ENCODE measurements around the gene ISOC1. TPM values are rescaled to one million over a fixed set of nuclear protein-coding genes. Genes with fewer than 3 reads are reported as not detected.

ISOC1 gene
- total RNA-seq, 3 donors from 2014 or later (not counting 1 experiment from before 2014, with no cell fraction given) = 11.3 to 15.5 (median 15.1) TPM

DNA sequence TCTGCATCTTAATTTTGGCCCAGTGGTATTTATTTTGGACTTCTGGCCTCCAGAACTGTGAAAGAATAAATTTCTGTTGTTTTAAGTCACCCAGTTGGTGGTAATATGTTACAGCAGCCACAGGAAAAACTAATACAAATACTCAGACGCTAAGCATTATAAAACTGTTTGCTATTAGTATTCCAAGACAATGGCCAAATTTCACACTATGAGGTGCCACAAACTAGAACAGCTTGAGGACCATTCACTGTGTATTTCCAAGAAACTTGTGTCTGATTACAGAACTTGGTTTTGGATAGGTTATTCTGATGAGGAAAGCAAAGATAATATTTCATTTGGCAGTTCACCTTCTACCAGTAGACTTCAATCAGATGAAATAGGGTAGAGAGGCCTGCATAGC lies 16.3 kb upstream of the ISOC1 start:
- Mint-ChIP-seq H3K4me3 (no peak overlapping the region), H3K27ac (no peak overlapping the region), H3K27me3 (ENCODE audit: low read depth in 2 of 2) (peaks cover 10 to 37% of the 10 kb centered on the region in 2 donors), H3K36me3 (no peaks in the 10 kb centered on the region), H3K4me1 (no peaks in the 10 kb centered on the region), H3K9me3 (no peaks in the 10 kb centered on the region)
- no peak for DNase-seq
- no peak overlapping the region for H3K4me3 ChIP-seq (ENCODE audit: low read length)
- 90% methylated on average over 1 of the region's 1 CpG for WGBS (ENCODE audit: insufficient coverage)
- no peak for TF ChIP-seq CTCF (IDR thresholded peaks at IDR 0.05)
- H3K27ac ChIP-seq (ENCODE audit: low read length) = no peak overlapping the region
- H3K9me3 ChIP-seq (ENCODE audit: control insufficient read depth, insufficient read depth, low read length) = no peaks in the 10 kb centered on the region
- no peaks in the 10 kb centered on the region for H3K4me1 ChIP-seq (ENCODE audit: control insufficient read depth, insufficient read depth, low read length)
- no peaks in the 10 kb centered on the region for H3K36me3 ChIP-seq (ENCODE audit: control insufficient read depth, insufficient read depth, low read length)
- ATAC-seq = no peak
- H3K27me3 ChIP-seq (ENCODE audit: control insufficient read depth, insufficient read depth, low read length) = no peaks in the 10 kb centered on the region
- intact Hi-C loops (cut with micrococcal nuclease) = no loop called here

DNA sequence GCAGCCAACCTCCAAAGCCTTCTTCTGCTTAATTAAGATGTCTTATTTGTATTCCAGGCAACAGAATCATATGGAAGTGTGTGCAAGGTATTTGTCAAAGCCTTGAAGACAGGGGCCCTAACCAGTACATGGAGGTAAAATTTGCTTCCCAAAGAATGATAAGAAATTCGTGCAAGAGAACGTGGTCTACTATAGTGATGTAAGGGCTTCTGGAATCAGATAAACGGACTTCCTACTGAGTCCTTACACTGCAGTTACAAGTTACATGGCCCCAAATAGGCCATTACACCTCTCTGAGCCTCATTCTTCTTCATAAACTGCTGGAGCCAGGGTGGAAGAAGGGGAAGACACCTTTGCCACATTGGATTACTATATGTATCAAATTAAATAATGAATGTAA lies 15.9 kb upstream of the ISOC1 start:
- WGBS (ENCODE audit: insufficient coverage) = 84% methylated on average over 3 of the region's 3 CpGs
- no peaks in the 10 kb centered on the region for H3K36me3 Mint-ChIP-seq
- H3K9me3 Mint-ChIP-seq = no peaks in the 10 kb centered on the region
- no peak overlapping the region for H3K4me3 Mint-ChIP-seq
- DNase-seq = no peak
- intact Hi-C loops (cut with micrococcal nuclease) = no loop called here
- Histone ChIP-seq H3K36me3 (ENCODE audit: control insufficient read depth, insufficient read depth, low read length) (no peaks in the 10 kb centered on the region), H3K9me3 (ENCODE audit: control insufficient read depth, insufficient read depth, low read length) (no peaks in the 10 kb centered on the region), H3K27ac (ENCODE audit: low read length) (no peak overlapping the region), H3K4me1 (ENCODE audit: control insufficient read depth, insufficient read depth, low read length) (no peaks in the 10 kb centered on the region), H3K27me3 (ENCODE audit: control insufficient read depth, insufficient read depth, low read length) (no peaks in the 10 kb centered on the region), H3K4me3 (ENCODE audit: low read length) (no peak overlapping the region)
- peaks cover 14 to 39% of the 10 kb centered on the region in 2 donors for H3K27me3 Mint-ChIP-seq (ENCODE audit: low read depth in 2 of 2)
- no peaks in the 10 kb centered on the region for H3K4me1 Mint-ChIP-seq
- H3K27ac Mint-ChIP-seq = no peak overlapping the region
- no peak for TF ChIP-seq CTCF (IDR thresholded peaks at IDR 0.05)
- no peak for ATAC-seq

DNA sequence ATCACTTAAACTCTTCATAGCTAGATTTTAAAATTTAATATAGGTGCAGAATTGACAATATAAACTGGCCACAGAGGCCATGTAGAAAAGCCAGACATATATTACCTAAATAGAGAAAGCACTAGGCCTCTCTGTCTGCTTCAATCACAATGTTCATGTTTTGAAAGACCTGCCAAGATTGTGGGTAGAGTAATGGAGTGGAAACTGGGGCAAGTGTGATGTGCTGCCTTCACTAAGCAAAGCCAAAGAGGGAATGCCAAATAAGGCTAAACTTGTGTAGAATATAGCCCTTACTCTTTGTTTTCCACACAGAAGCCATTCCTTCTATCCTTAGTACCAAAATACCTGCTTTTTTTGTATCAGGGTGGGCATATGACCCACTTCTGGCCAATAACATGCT lies 15.1 kb upstream of the ISOC1 start:
- Mint-ChIP-seq H3K9me3 (no peaks in the 10 kb centered on the region), H3K36me3 (no peaks in the 10 kb centered on the region), H3K27ac (no peak overlapping the region), H3K4me1 (no peaks in the 10 kb centered on the region), H3K27me3 (ENCODE audit: low read depth in 2 of 2) (peaks cover 14 to 33% of the 10 kb centered on the region in 2 donors), H3K4me3 (no peak overlapping the region)
- intact Hi-C loops (cut with micrococcal nuclease) = no loop called here
- ATAC-seq (no peak), DNase-seq (no peak)
- no peaks in the 10 kb centered on the region for H3K36me3 ChIP-seq (ENCODE audit: control insufficient read depth, insufficient read depth, low read length)
- TF ChIP-seq CTCF (IDR thresholded peaks at IDR 0.05) = no peak
- H3K27me3 ChIP-seq (ENCODE audit: control insufficient read depth, insufficient read depth, low read length) = no peaks in the 10 kb centered on the region
- H3K4me1 ChIP-seq (ENCODE audit: control insufficient read depth, insufficient read depth, low read length) = no peaks in the 10 kb centered on the region
- no peak overlapping the region for H3K4me3 ChIP-seq (ENCODE audit: low read length)
- H3K9me3 ChIP-seq (ENCODE audit: control insufficient read depth, insufficient read depth, low read length) = no peaks in the 10 kb centered on the region
- H3K27ac ChIP-seq (ENCODE audit: low read length) = no peak overlapping the region

GRCh38 chr5:129080766-129081165 lies 13.8 kb upstream of the ISOC1 start:
- H3K4me1 Mint-ChIP-seq = no peaks in the 10 kb centered on the region
- no peaks in the 10 kb centered on the region for H3K27me3 ChIP-seq (ENCODE audit: control insufficient read depth, insufficient read depth, low read length)

More at GRCh38 chr5:129080766-129081165, 13.8 kb upstream of the ISOC1 start:
- no peaks in the 10 kb centered on the region for H3K4me1 ChIP-seq (ENCODE audit: control insufficient read depth, insufficient read depth, low read length)
- DNase-seq = no peak
- 98% methylated on average over 6 of the region's 7 CpGs for WGBS (ENCODE audit: insufficient coverage)
- Mint-ChIP-seq H3K9me3 (no peaks in the 10 kb centered on the region), H3K27ac (no peak overlapping the region), H3K36me3 (no peaks in the 10 kb centered on the region), H3K4me3 (no peak overlapping the region), H3K27me3 (ENCODE audit: low read depth in 2 of 2) (peaks cover 19 to 32% of the 10 kb centered on the region in 2 donors)
- TF ChIP-seq CTCF (IDR thresholded peaks at IDR 0.05) = no peak
- intact Hi-C loops (cut with micrococcal nuclease) = no loop called here
- no peak overlapping the region for H3K4me3 ChIP-seq (ENCODE audit: low read length)
- ATAC-seq = no peak
- no peaks in the 10 kb centered on the region for H3K9me3 ChIP-seq (ENCODE audit: control insufficient read depth, insufficient read depth, low read length)
- no peaks in the 10 kb centered on the region for H3K36me3 ChIP-seq (ENCODE audit: control insufficient read depth, insufficient read depth, low read length)
- H3K27ac ChIP-seq (ENCODE audit: low read length) = no peak overlapping the region

Data from natural killer cell (primary cell).